ENCODE data around the gene CDH4. TPM values are rescaled to one million over a fixed set of nuclear protein-coding genes. Genes with fewer than 3 reads are reported as not detected.

CDH4 gene
- total and polyA plus RNA-seq, 9 of the 15 experiments (the other 6 are each of a cell fraction or from before 2014, with no cell fraction given) = 0.04 TPM; not detected in 8

- TF ChIP-seq CHD7 (IDR thresholded peaks at IDR 0.05; ENCODE audit: low read depth, low read length) (no peak), ZBTB26 (CRISPR knock-in tag; IDR thresholded peaks at IDR 0.05) (no peak)
Observed at GRCh38 chr20:61490721-61491120, 238.7 kb downstream of the CDH4 start (continued).
